Body of pancreas (tissue), 4 donors: ENCODE data around the gene XRCC3. TPM values are rescaled to one million over a fixed set of nuclear protein-coding genes. Genes with fewer than 3 reads are reported as not detected.

ENCODE experiments used
- ATAC-seq: fragments of 150-250 bp; one replicate; pipeline ENCODE4 v1.9.1; 2016
- DNase-seq, 4 donors: peaks; one replicate each; pipeline ENCODE4 v3.0.0-alpha.2; 2019
- H3K27ac ChIP-seq, 4 donors: fragments of 200-600 bp; sonication (generic); 1 replicate in 3 of 4; 2 replicates in 1 of 4; pipeline versions ENCODE4 v1.5.1 to v1.6.1; 2016 to 2019; ENCODE audit warnings: mild to moderate bottlenecking in 1 of 4, mixed read lengths in 1 of 4, moderate library complexity in 1 of 4
- H3K27me3 ChIP-seq, 2 donors: fragments of 200-600 bp; sonication (generic); one replicate each; pipeline ENCODE4 v1.6.0; 2016; ENCODE audit warnings: mild to moderate bottlenecking in 1 of 2
- H3K36me3 ChIP-seq, 2 donors: fragments of 200-600 bp; sonication (generic); replicated peaks in 1 of 2; 2 replicates each; pipeline ENCODE4 v1.5.1; 2016; ENCODE audit warnings: low read depth in 2 of 2; ENCODE audit not compliant: insufficient read depth in 1 of 2
- H3K4me1 ChIP-seq: fragments of 200-600 bp; sonication (generic); one replicate; pipeline ENCODE4 v1.6.0; 2016
- H3K4me3 ChIP-seq, 2 donors: fragments of 200-600 bp; sonication (generic); 1 replicate in 1 of 2; 2 replicates in 1 of 2; pipeline ENCODE4 v1.5.1; 2016 to 2019
- H3K9me3 ChIP-seq, 3 donors: fragments of 200-600 bp; sonication (generic); 1 replicate in 2 of 3; 2 replicates in 1 of 3; pipeline ENCODE4 v1.5.1; 2016
- CTCF ChIP-seq, 7 experiments: fragments of 450-650 bp in 4 of 7; fragments of 200-600 bp in 3 of 7; sonication (generic) in 3 of 7; IDR thresholded peaks; one replicate each; pipeline ENCODE4 v1.5.1; 2016 to 2019; ENCODE audit warnings: antibody characterized with exemption in 7 of 7
- POLR2A ChIP-seq, 3 donors: fragments of 450-650 bp; IDR thresholded peaks; one replicate each; pipeline ENCODE4 v1.6.1; 2016; ENCODE audit warnings: antibody characterized with exemption in 3 of 3, mild to moderate bottlenecking in 2 of 3
- WGBS, 2 donors: methylation state at CpG; one replicate each; pipeline ENCODE4 v1.1.5; 2017; 5-methylcytosine and 5-hydroxymethylcytosine counted together
- intact Hi-C: fragments of 100-400 bp; cut with DNase I; formaldehyde crosslinking; loops from one replicate; pipeline ENCODE4 v1.15.1; 2023
- total RNA-seq, 2 donors: library from RNA; depleted of rRNA; stranded (reverse); fragments of >200 nt; gene quantifications; one replicate each; pipeline ENCODE4 v1.1.0, GENCODE V29; 2016

XRCC3 gene
- total RNA-seq, 2 donors from 2014 or later: 3.9 to 5.6 TPM

GRCh38 chr14:103711516-103712431 is 3.5 kb downstream of the XRCC3 start:
- H3K4me3 ChIP-seq: no peak overlapping the region
- DNase-seq: peak in 3 of 4 donors; percentile 34 to 67 (median 46)
- no peak for TF ChIP-seq CTCF (IDR thresholded peaks at IDR 0.05)
- no peak for TF ChIP-seq POLR2A (IDR thresholded peaks at IDR 0.05)
- peaks cover 42% of the 10 kb centered on the region for H3K4me1 ChIP-seq
- ATAC-seq: no peak
- intact Hi-C loops: no loop called here
- no peaks in the 10 kb centered on the region for H3K27me3 ChIP-seq
- no peaks in the 10 kb centered on the region for H3K36me3 ChIP-seq
- WGBS, 2 donors: 68 to 72% methylated on average over 12 to 16 of the region's 27 CpGs
- H3K27ac ChIP-seq: peak overlapping the region; percentile 6 to 67 (median 28)
- no peaks in the 10 kb centered on the region for H3K9me3 ChIP-seq

GRCh38 chr14:103710771-103711377 is 4.4 kb downstream of the XRCC3 start:
- Histone ChIP-seq H3K27ac (no peak overlapping the region), H3K36me3 (no peaks in the 10 kb centered on the region), H3K4me3 (no peak overlapping the region), H3K4me1 (peaks cover 37% of the 10 kb centered on the region), H3K27me3 (no peaks in the 10 kb centered on the region), H3K9me3 (no peaks in the 10 kb centered on the region)
- intact Hi-C loops: no loop called here
- 66% methylated on average over 9 of the region's 9 CpGs for WGBS, 2 donors
- TF ChIP-seq POLR2A (IDR thresholded peaks at IDR 0.05) (no peak), CTCF (IDR thresholded peaks at IDR 0.05) (no peak)
- ATAC-seq: no peak
- no peak for DNase-seq

GRCh38 chr14:103709814-103710213 is 5.4 kb downstream of the XRCC3 start:
- 82 to 86% methylated on average over 15 of the region's 15 CpGs for WGBS, 2 donors

GRCh38 chr14:103708750-103709187 is 6.5 kb downstream of the XRCC3 start:
- TF ChIP-seq POLR2A (IDR thresholded peaks at IDR 0.05) (no peak), CTCF (IDR thresholded peaks at IDR 0.05) (no peak)
- WGBS, 2 donors: 50 to 58% methylated on average over 16 to 18 of the region's 18 CpGs
- DNase-seq: peak in 3 of 4 donors; percentile 29 to 54 (median 40)
- peak overlapping the region in 1 of 4 donors; percentile 38 for H3K27ac ChIP-seq
- no peaks in the 10 kb centered on the region for H3K36me3 ChIP-seq
- ATAC-seq: no peak
- no peaks in the 10 kb centered on the region for H3K9me3 ChIP-seq
- intact Hi-C loops: no loop called here
- H3K4me1 ChIP-seq: peaks cover 26% of the 10 kb centered on the region
- no peaks in the 10 kb centered on the region for H3K27me3 ChIP-seq
- H3K4me3 ChIP-seq: no peak overlapping the region

More at GRCh38 chr14:103709814-103710213, 5.4 kb downstream of the XRCC3 start:
- Histone ChIP-seq H3K4me3 (no peak overlapping the region), H3K27ac (no peak overlapping the region), H3K36me3 (no peaks in the 10 kb centered on the region), H3K9me3 (no peaks in the 10 kb centered on the region), H3K27me3 (no peaks in the 10 kb centered on the region), H3K4me1 (peaks cover 34% of the 10 kb centered on the region)
- no peak for TF ChIP-seq CTCF (IDR thresholded peaks at IDR 0.05)
- no peak for TF ChIP-seq POLR2A (IDR thresholded peaks at IDR 0.05)
- intact Hi-C loops: no loop called here
- no peak for DNase-seq
- ATAC-seq: no peak
